Measurements from ENCODE around the gene DHRSX.

DNA sequence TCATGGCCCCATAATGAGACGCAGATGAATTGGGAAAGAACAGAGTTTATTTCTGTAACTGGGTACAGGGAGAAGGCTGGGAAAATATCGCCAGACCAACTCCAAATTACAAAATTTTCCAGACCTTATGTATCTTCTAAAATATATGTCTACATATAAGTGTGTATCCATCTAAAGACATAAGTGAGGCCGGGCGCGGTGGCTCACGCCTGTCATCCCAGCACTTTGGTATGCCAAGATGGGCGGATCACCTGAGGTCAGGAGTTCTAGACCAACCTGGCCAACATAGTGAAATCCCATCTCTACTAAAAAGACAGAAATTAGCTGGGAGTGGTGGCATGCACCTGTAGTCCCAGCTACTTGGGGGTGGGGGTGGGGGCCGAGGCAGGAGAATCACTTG is 11.7 kb upstream of the DHRSX start:
- TF ChIP-seq, protein P1, sequence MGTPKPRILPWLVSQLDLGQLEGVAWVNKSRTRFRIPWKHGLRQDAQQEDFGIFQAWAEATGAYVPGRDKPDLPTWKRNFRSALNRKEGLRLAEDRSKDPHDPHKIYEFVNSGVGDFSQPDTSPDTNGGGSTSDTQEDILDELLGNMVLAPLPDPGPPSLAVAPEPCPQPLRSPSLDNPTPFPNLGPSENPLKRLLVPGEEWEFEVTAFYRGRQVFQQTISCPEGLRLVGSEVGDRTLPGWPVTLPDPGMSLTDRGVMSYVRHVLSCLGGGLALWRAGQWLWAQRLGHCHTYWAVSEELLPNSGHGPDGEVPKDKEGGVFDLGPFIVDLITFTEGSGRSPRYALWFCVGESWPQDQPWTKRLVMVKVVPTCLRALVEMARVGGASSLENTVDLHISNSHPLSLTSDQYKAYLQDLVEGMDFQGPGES (IDR thresholded peaks at IDR 0.05), result no peak
- TF ChIP-seq POLR2A (IDR thresholded peaks at IDR 0.05; ENCODE audit: low read depth, low read length) (no peak), RCOR1 (conservative IDR thresholded peaks at IDR 0.05; ENCODE audit: low read depth, low read length) (no peak), ZNF217 (IDR thresholded peaks at IDR 0.05) (no peak), ATF7 (IDR thresholded peaks at IDR 0.05; ENCODE audit: low read depth) (no peak), STAT3 (IDR thresholded peaks at IDR 0.05; ENCODE audit: low read depth, low read length) (no peak), EP300 (IDR thresholded peaks at IDR 0.05; ENCODE audit: borderline replicate concordance in 1 of 2, control insufficient read depth in 1 of 2, low read depth in 2 of 2, low read length in 2 of 2) (no peak)
- TF ChIP-seq, protein P2, sequence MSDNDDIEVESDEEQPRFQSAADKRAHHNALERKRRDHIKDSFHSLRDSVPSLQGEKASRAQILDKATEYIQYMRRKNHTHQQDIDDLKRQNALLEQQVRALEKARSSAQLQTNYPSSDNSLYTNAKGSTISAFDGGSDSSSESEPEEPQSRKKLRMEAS (IDR thresholded peaks at IDR 0.05; ENCODE audit: low read depth, low read length), result no peak
- TF ChIP-seq, protein P3, sequence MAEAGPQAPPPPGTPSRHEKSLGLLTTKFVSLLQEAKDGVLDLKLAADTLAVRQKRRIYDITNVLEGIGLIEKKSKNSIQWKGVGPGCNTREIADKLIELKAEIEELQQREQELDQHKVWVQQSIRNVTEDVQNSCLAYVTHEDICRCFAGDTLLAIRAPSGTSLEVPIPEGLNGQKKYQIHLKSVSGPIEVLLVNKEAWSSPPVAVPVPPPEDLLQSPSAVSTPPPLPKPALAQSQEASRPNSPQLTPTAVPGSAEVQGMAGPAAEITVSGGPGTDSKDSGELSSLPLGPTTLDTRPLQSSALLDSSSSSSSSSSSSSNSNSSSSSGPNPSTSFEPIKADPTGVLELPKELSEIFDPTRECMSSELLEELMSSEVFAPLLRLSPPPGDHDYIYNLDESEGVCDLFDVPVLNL (IDR thresholded peaks at IDR 0.05; ENCODE audit: low read depth, low read length), result no peak
